Dermis microvascular lymphatic vessel endothelial cell (primary cell): ENCODE data around the gene TBC1D7. TPM values are rescaled to one million over a fixed set of nuclear protein-coding genes. Genes with fewer than 3 reads are reported as not detected.

Experiments
- DNase-seq, 2 donors: peaks; one replicate each; pipeline versions ENCODE4 v3.0.0 to v3.0.0-alpha.2; 2010; ENCODE audit warnings: low read depth in 2 of 2
- total RNA-seq: library from RNA; depleted of rRNA; stranded (reverse); fragments of >200 nt; gene quantifications from 2 replicates; pipeline ENCODE4 v1.2.1, GENCODE V29; 2014

The TBC1D7 gene
- total RNA-seq, 1 donor from 2014 or later: 13.7 TPM

DNA sequence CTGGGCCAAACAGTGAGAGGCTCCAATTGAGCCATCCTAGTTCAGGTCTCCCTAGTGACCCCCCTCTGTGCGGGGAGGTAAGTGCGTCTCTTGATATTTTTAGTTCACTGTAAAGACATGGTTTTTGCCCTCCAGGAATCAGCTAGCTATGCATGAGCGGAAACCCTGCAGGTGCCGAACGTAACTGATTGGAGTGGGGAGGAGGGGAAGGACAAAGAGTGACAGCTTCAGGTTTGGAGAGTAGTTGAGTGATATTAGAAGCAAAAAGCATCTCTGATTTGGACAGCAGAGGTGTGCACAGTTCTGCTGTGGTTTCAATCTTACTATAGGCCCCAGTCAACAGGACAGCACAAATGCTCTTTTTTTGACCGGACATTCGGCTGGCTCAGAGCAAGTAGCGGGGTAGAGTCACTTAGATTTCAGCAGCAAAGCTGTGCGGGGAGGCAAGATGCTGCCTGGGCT, 31.8 kb downstream of the TBC1D7 start:
- no peak for DNase-seq

DNA sequence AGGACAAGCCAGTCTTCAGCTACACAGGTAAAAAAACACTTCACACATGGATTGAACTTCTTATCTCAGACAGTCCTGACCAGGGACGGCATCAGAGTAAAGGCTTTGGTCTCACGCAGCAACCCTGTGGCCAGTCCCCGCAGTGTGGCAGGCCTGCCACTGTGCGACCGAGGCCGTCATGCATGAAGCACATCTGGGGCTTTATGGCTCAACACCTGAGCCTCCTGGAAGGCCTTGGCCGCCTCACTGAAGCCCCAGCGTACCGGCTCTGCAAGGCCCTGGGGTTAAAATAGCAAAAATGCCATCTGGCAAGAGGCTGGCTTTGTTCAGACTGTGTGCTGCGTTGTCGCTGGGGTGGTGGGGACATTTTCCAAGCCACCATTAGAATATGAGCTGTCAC, 32.8 kb downstream of the TBC1D7 start:
- DNase-seq: no peak

DNA sequence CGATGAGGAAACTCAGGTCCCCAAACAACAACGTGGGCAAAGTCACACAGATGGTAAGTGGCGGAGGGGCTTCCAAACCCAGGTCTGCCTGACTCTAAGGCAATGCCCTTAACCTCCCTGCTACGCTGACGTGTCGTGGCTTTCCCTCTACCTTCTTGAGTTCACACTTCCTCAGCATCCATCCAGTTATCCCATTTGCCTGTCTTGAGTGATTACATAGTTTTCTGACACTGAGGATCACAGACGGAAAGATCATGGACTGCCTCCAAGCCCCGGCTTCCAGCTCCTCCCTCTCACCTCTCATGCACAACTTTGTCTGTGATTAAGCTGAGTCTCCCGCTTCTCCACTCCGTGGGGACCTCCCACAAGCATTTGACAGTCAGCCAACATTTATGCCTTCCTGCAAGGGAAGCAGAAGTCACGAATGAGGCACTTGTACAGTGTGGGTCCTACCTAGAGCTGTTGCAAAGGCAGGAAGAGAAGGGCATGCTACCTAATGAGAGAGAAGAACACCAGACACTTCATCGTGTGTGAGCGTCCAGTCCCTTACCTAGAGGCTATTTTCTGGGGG, 33.8 kb downstream of the TBC1D7 start:
- DNase-seq: no peak

DNA sequence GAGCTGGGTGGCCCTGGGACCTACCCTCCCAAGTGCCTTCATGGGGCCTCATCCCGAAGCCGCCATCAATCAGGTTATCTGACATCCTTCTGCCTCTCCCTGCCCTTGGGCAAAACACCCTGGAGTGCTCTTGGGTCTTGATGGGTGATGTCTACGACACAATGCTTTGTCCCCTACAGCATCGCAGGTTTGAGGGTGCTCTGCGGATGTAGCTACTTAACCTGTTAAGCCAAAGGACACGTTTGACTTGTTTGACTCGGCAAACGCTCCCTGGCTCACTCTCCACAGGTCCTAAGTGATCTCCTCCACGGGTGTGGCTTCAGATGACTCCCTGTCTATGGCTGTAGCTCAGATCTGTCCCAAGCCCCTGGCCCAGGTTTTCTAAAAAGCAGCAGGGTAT, 35.6 kb downstream of the TBC1D7 start:
- no peak for DNase-seq

DNA sequence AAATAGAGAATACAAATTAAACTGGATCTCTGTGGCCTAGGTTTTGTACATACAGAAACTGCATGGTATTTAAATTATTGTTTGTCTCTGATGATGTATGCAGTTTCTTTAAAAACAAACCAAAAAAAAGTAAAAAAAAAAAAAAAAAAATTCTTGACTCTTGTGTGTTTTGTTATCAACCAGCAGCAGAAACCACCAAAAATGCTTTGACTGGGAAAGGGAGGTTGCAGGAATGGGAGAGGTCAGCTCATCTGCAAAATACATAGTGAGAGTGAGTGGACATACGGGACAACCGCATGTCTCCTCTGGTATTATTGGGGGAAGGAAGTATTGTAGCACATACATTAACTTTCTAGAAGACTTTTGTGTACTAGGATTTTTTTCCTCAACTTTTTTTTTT, 38.0 kb downstream of the TBC1D7 start:
- DNase-seq: no peak

DNA sequence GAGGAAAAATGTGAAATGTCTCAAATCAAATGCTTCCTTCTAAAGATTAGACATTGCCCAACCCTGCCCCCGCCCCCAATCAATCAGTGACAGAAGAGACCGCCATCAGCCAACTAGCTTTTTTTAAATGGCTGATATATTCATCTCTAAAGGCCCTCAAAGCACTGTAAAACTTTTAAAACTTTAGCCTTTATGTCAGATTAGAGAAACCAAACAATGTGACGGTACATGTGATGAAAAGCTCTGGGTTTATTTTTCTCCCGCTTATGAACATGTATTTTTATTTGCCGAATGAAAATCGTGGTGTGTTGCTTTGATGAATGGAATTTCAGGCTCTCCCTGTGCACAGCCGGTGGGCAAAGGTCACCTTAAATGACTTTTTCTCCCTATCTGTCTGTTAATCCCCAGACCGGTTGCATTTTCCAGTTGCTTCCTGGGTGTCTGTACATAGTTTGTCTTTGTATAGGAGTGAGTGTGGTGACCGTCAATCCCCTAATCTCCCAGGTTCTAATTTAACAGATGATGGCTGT, 38.5 kb downstream of the TBC1D7 start:
- DNase-seq: no peak

DNA sequence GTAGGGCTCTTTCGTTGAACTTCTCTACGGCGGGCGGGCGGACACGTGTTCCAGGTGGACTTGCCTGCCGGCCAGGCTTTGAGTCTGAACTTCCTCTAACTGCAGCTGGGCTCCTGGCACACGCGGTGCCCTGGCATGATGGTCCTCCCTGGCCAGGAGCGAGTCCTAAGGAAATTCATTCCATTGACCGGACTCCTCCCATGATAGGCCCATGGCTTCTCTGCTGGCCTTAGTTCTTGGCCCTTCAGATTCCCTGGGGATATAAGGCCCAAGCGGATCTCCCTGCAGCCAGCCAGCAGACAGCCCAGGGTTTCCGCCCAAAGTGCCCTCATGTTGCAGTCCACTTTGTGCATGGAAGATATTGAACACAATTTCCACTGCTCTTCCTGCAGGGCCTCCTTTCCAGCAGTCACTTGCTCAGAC, 39.4 kb downstream of the TBC1D7 start:
- DNase-seq: no peak

DNA sequence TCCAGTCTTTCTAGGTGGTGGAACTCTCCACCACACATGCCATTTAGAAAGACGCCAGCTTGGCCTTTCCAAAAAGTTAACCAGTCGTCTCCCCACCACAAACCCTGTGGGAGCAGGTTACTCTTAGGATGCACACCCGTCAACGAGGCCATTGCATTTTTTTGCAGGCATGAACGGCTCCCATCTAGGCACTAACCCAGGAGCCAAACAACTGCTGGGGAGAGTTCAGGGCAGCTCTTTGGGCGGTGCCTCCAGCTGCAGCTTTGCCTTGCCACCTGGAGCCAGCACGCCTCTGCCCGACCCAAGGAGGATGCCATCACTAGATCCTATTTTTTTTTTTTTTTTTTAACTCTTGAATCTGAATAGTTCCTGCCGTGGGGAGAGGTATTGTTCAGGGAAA, 39.9 kb downstream of the TBC1D7 start:
- no peak for DNase-seq

DNA sequence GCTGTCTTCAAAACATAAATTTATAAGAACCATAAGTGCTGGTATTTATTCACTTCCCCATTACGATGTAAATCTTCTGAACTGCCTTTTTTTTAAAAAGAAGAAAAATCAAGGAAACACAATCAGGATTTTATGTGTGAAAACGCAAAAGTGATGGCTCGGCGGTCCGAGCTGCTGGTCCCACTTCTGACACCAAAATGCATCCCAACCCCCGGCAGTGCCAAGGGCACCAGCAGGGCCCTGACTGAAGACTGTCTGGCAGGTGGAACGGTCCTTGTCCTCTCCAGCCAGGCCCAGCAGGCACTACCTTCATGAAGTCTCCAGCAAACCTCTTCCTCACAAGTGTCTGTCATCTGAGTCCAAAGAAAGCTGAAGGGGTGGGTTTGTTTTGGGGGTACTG, 41.2 kb downstream of the TBC1D7 start:
- DNase-seq: no peak

DNA sequence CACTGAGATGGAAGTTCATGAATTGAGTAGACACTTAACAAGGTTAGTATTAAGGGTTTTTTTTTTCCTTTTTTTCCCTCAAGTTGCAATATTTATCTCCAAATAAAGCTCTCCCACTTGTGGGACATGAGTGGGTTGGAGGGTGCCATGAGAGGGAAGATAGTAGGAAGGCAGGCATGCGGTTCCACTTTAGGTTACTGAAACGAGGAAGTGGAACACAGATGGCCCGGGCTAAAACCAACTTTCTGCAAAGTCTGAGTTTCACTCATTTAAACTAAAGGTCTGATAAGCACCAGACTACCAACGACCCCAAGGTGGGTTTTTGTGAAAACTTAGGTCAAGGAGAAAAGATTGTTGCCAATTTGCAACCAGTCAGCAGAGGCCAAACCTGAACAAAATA, 42.2 kb downstream of the TBC1D7 start:
- no peak for DNase-seq

DNA sequence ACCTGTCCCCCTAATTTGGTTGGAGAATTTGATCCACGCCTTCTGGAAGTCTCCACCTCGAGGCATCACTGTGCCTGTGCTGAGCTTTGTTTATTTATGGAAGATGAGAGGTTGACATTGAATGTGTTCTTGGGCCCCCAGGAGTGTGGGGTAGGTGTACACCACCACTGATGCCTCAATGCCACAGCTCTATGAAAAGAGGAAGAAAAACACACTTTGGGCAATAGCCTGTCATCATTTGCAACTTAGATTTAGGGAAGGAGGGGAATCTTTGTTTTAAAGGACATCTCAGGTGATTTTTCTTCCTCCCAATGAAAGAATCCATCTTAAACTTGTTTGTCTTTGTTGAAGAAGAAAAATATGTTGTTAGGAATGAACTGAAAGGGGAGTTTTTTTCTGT, 42.6 kb downstream of the TBC1D7 start:
- DNase-seq: no peak

DNA sequence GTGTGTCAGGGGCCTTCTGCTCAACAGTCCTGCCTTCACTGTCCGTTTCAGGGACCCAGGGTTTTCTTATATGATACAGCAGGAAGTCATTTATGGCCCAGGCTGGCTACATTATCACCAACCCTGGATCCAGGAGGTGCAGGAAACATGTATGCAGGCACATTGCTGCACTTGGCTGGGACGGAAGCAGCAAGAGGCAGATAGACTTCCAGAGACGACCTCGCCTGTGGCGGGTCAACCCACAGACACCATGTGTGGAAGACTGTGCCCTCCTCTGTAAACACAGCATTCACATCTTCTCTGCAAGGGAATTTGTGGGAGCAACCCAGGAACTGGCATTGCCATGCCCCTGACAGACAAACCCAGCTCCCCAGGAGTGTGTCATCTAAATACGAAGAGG, 43.7 kb downstream of the TBC1D7 start:
- peak; percentile 61 for DNase-seq

DNA sequence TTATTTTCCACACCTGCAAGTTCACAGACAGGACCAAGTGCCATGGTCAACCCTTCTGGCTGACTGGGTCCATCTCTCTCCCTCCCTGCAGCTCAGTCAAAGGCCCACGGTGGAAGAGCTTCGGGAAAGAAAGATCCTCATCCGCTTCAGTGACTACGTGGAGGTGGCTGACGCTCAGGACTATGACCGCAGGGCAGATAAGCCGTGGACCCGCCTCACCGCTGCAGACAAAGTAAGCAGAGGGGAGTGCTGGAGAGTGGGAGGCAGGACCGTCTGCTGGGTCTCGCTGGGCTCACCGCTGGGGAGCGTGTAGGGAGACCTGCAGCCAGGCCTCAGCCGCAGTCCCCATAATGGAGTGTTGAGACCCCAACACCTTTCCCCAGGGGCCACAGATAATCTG, 45.0 kb downstream of the TBC1D7 start:
- no peak for DNase-seq

DNA sequence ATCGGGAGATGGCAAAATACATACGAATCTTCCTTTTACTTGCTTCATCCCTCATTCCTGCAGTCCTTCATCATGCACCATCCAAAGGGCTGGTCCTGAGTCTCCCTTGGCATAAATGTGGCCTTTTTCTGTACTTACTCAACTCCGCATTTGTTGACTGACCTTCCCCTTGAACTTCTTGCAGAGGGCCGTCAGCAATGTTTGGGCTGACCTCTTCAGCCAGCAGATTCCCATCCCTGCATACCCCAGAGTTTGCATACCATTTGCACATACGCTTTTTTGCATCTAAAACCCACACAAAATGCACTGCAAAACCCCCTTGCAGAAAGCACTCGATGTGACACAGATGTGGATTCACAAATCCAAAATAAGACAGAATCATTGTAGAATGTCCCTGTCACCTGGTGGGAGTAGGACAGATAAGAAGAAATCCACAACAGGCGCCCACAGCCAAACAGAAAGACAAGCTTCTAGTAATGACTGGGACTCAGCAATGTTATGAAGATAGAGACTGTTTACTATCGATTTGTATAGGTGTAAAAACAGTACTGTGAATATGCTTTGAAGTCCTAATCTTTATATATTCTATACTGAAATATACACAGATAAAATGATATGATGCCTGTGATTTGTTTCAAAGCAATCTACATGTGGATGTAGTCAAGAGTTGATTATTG, 45.8 kb downstream of the TBC1D7 start:
- DNase-seq: no peak

DNA sequence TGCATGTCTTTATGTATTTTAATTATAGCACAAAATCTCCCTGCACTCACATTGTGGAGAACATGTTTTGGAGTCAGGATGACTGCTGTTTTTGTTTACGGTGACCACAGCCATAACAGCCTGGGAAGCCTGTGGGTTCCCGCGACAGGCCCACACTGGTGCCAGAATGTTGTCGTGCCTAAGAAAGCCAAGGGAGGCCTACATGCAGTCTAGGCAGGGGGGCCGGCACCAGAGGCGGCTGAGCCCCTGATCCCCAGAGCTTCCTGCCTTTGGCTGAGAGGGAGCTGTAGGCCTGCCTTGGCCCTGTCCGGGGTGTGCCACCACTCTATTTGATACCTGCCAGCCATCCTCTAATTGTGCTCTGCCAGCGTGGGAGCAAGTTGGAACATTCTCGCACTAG, 46.7 kb downstream of the TBC1D7 start:
- DNase-seq: no peak

DNA sequence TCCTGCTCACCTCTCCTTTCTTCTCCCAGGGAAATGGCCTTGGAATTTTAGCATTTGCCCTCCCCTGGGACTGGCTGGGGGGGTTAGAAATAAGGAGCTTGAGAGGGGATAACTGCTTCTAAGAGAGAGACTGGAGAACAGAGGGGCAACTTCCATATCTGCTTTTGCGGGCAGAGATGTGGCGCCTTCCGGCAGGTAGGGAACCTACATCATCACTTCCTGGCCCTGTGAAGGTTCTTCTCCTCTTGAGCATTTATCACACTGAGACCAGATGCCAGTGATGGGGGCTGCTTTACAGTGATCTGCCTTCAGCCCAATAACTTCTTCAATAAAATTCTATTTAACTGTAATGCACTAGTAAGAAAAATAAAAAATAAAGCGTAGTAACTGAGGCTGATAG, 48.1 kb downstream of the TBC1D7 start:
- DNase-seq: no peak

DNA sequence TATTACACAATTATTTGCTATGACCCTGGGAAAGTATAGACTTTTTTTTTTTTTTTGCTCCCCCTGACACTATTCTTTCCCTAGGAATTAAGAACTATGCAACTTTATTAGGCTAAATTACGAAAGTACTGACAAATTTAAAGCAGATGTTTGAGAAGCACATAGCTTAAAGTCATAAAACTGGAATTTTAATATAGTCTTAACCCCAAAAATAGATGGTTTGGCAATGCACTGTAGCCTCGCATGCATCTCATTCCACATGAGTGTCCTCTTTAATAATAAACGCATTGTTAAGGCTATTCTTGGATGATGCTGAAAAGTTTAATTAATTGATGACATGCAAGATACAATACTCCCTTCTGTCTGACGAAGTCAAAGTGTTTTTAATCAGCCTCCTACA, 49.3 kb downstream of the TBC1D7 start:
- no peak for DNase-seq

DNA sequence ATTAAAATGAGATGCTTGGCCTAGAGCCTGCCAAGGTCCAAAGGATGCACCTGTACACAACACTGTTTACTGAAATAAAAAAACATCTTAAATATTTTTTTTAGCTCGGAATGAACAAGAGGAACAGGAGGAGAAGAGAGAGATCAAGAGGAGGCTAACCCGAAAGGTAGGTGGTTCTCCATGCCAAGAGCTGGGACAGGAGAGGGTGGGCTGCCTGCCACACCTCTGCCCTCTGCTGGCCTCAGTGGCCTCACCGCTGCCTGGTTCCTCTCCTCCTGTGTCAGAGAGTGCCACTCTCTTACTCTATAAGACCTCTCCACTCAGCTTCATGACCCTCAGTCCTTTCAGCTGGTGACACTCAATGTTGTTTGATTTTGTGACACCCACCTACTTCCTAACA, 50.2 kb downstream of the TBC1D7 start:
- DNase-seq: peak in 1 of 2 donors; percentile 10

DNA sequence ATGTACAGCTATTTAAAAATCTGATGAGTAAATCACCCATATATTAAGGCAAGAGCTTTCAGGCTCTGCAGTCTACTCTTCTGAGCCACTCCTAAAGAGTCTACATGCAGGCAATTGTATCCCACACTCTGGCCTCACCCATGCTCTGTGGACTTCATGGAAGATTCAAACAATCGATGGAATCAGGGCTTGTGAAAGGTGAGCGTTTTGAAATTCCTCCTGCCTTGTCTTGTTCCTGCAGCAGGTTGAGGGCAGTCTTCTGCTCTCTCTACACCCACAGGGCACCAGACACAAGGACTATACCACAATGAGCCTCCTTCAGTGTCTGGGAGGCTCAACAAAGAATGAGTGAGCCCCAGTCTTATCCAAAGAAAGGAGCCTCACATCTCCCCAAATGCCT, 51.1 kb downstream of the TBC1D7 start:
- DNase-seq: no peak

DNA sequence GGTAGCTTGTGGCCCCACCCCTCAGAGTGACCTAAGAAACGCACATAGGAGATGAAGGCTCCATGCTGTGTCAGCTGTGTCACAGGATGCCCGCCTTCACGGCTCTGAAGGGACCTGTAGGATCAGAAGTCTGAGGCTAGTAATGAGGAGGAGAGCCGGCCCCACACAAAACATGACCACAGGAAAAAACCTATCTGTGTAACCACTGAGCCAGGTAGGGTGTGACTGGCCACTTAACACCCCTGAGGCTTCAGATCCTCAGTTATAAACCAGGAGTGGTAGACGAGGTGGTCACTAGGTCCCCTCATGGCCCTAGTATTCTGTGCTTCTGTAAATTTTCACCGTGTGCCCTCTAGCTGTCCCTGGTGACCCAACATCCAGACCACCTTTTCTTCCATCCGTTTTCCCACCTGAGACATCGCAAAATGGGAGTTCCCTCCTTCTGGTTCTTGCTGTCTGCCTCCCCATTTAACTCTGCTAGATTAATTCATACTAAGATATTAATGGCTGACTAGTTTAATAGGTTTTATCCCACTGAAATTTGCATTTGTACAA, 52.8 kb downstream of the TBC1D7 start:
- no peak for DNase-seq

DNA sequence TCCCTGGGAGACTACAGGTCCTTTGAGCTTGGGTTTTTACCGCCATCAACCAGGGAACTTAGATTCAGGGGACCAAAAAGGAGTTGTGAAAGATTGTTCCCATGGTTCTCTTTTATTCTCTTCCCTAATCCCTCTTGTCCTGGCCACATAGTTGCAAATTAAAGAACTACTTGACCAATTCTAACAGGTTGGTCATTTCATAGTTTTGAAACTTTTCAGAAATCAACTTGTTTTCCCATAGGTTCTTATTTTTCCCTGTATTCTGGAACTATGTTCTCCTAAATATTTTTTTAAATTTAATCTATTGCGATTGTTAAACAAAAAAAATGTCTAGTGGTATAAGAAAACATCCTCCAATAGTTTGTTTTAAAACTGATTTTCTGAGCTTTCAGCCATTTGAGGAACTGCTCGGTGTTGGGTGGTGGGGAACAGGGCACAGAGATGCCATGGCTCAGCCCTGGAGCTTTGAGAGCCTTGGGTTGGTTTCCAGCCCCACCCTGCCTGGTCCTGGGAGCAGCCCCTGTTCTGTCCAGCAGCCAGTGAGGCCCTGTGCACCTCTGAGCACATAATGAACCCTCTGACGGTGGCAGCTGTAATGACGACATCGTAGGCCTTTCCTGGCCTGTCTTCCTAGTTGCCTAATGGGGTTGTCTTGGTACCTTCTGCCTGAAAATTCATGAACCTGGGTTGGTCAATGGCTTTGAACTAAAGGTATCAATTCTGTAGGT, 53.5 kb downstream of the TBC1D7 start:
- no peak for DNase-seq

DNA sequence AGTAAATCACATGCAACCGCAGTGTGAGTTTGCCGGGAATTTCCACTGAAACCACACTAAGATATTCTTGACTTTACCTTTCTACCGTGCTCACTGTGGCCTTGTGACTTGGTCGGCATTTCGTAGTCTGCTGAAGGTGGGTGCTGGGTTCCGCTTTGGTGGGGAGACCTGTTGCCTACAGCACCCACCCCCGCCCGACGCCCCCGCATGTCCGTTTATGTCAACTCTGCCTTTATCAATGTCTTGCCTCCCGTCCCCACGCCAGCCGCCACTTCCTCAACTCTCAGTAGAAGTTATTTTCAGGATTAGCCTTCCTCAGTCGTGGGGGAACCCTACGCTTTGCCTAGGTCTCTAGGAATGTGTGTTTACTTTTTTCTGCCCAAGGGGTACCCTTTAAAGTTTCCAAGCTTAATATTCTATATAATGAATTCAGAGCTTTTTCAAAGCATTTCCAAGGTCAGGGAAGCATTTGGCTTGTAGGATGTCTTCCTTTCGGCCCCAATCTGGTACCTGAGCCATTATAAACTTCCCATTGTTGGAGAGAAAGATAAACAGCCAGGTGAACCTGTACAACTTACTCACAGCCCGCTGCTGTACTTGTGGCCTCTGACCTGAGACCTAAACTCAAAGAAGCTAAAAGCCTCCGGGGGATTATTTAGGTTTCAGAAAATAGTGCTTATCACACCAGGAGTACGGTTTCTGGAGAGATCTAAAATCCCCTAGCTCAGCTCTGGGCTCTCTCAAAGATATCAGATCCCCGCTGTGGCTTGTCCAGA, 54.2 kb downstream of the TBC1D7 start:
- DNase-seq: no peak
